OCI-LY3 (cell line): ENCODE results near the gene BEND5.
A peak's percentile ranks its signal among the peaks of the same experiment; 100 is the strongest.

Experiments used
- H2AFZ ChIP-seq: fragments of 200-600, 300-600 bp; shearing (Covaris generic); 2 replicates; pipeline ENCODE4 v1.6.0; 2014; ENCODE audit warnings: antibody characterized with exemption, low read depth, low read length
- H3K27ac ChIP-seq: fragments of 200-600, 300-600 bp; sonication (generic); 2 replicates; pipeline ENCODE4 v1.5.1; 2014; ENCODE audit warnings: mild to moderate bottlenecking, low read length, moderate library complexity, mixed read lengths
- H3K27me3 ChIP-seq: fragments of 200-600, 300-600 bp; sonication (generic); 2 replicates; pipeline ENCODE4 v1.6.1; 2014; ENCODE audit warnings: low read depth, low read length, mixed read lengths
- H3K36me3 ChIP-seq: fragments of 200-600, 300-600 bp; sonication (generic); replicated peaks from 2 replicates; pipeline ENCODE3; 2014; ENCODE audit warnings: low read depth, low read length, mixed read lengths
- H3K4me1 ChIP-seq: fragments of 300-600, 200-600 bp; sonication (generic); 2 replicates; pipeline ENCODE4 v1.6.1; 2014; ENCODE audit warnings: low read length, mixed read lengths
- H3K4me2 ChIP-seq: fragments of 200-600, 300-600 bp; sonication (generic); 2 replicates; pipeline ENCODE4 v1.6.1; 2014; ENCODE audit warnings: low read length, mixed read lengths
- H3K4me3 ChIP-seq: fragments of 300-600, 200-600 bp; sonication (generic); 2 replicates; pipeline ENCODE4 v1.5.1; 2014; ENCODE audit warnings: antibody characterized with exemption, mild to moderate bottlenecking, low read length, moderate library complexity
- H3K79me2 ChIP-seq: fragments of 300-600, 200-600 bp; shearing (Covaris generic); 2 replicates; pipeline ENCODE4 v1.6.1; 2014; ENCODE audit warnings: mild to moderate bottlenecking, low read length, mixed read lengths
- H3K9ac ChIP-seq: fragments of 300-600, 200-600 bp; shearing (Covaris generic); 2 replicates; pipeline ENCODE4 v1.6.0; 2014; ENCODE audit warnings: mild to moderate bottlenecking, low read length, moderate library complexity
- H3K9me3 ChIP-seq: fragments of 200-600, 300-600 bp; shearing (Covaris generic); 2 replicates; pipeline ENCODE4 v1.6.1; 2014; ENCODE audit warnings: low read length, mixed read lengths; ENCODE audit not compliant: insufficient read depth
- H4K20me1 ChIP-seq: fragments of 200-600, 300-600 bp; sonication (generic); 2 replicates; pipeline ENCODE4 v1.6.1; 2016; ENCODE audit warnings: low read length, mixed read lengths; ENCODE audit not compliant: insufficient read depth
- CTCF ChIP-seq: fragments of 200-600, 300-600 bp; sonication (generic); IDR thresholded peaks from 2 replicates; pipeline ENCODE4 v1.5.1; 2014; ENCODE audit warnings: antibody characterized with exemption, low read length, low read depth
- EZH2phosphoT487 ChIP-seq: fragments of 200-600 bp; shearing (Covaris generic); IDR thresholded peaks from 2 replicates; pipeline ENCODE4 v1.6.1; 2018; ENCODE audit warnings: antibody characterized with exemption, mixed run types, low read depth

Gene BEND5

GRCh38 chr1:48739091-48739490, 37.6 kb downstream of the BEND5 start:
- H3K4me2 ChIP-seq = no peak overlapping the region
- H3K36me3 ChIP-seq = peaks cover 70% of the 10 kb centered on the region
- peaks cover 12% of the 10 kb centered on the region for H3K4me1 ChIP-seq
- no peak for TF ChIP-seq CTCF
- TF ChIP-seq EZH2phosphoT487 = no peak
- H3K27ac ChIP-seq = no peak overlapping the region
- no peak overlapping the region for H3K9ac ChIP-seq
- no peaks in the 10 kb centered on the region for H3K27me3 ChIP-seq
- no peak overlapping the region for H3K4me3 ChIP-seq
- H2AFZ ChIP-seq = no peak overlapping the region
- H3K9me3 ChIP-seq = no peaks in the 10 kb centered on the region
- H3K79me2 ChIP-seq = peaks cover 6% of the 10 kb centered on the region
- peaks cover 21% of the 10 kb centered on the region for H4K20me1 ChIP-seq

- H3K4me2 ChIP-seq = no peak overlapping the region
- peaks cover 16% of the 10 kb centered on the region for H4K20me1 ChIP-seq
- peaks cover 6% of the 10 kb centered on the region for H3K79me2 ChIP-seq
- H3K9ac ChIP-seq = no peak overlapping the region
- H3K4me3 ChIP-seq = no peak overlapping the region
- H3K9me3 ChIP-seq = no peaks in the 10 kb centered on the region
- H3K36me3 ChIP-seq = peaks cover 72% of the 10 kb centered on the region
- H2AFZ ChIP-seq = no peak overlapping the region
- H3K27me3 ChIP-seq = no peaks in the 10 kb centered on the region
- TF ChIP-seq CTCF = no peak
- no peak for TF ChIP-seq EZH2phosphoT487
- H3K27ac ChIP-seq = no peak overlapping the region
- H3K4me1 ChIP-seq = peaks cover 4% of the 10 kb centered on the region
Observed at GRCh38 chr1:48738356-48738755, 38.3 kb downstream of the BEND5 start.

GRCh38 chr1:48735796-48736195, 40.9 kb downstream of the BEND5 start:
- TF ChIP-seq CTCF (no peak), EZH2phosphoT487 (no peak)
- Histone ChIP-seq H3K4me3 (no peak overlapping the region), H3K4me1 (peaks cover 17% of the 10 kb centered on the region), H3K27me3 (no peaks in the 10 kb centered on the region), H3K36me3 (peaks cover 67% of the 10 kb centered on the region), H3K9me3 (no peaks in the 10 kb centered on the region), H3K4me2 (no peak overlapping the region), H3K9ac (no peak overlapping the region), H2AFZ (no peak overlapping the region), H4K20me1 (peaks cover 19% of the 10 kb centered on the region), H3K27ac (no peak overlapping the region), H3K79me2 (no peaks in the 10 kb centered on the region)

GRCh38 chr1:48730164-48730910, 46.4 kb downstream of the BEND5 start:
- no peaks in the 10 kb centered on the region for H3K27me3 ChIP-seq
- H4K20me1 ChIP-seq = peaks cover 15% of the 10 kb centered on the region; the same call in 1 of the 2 replicates
- H3K9me3 ChIP-seq = no peaks in the 10 kb centered on the region
- H3K4me2 ChIP-seq = peak overlapping the region; percentile 69
- H3K4me1 ChIP-seq = peaks cover 45% of the 10 kb centered on the region
- peaks cover 51% of the 10 kb centered on the region for H3K36me3 ChIP-seq
- peaks cover 9% of the 10 kb centered on the region for H3K79me2 ChIP-seq
- H3K4me3 ChIP-seq = peak overlapping the region; percentile 49
- peak overlapping the region; percentile 85 for H3K27ac ChIP-seq
- H2AFZ ChIP-seq = no peak overlapping the region
- TF ChIP-seq EZH2phosphoT487 (no peak), CTCF (no peak)
- peak overlapping the region; percentile 40; the same call in 1 of the 2 replicates for H3K9ac ChIP-seq
